Endometrium (tissue), 2 donors: ENCODE results near the gene ZNF593OS.

Experiments
- FAIRE-seq: peaks from 2 replicates; lab custom pipeline; 2012; peaks lifted over from hg19 to GRCh38; lab: Jason Lieb, UNC
- donor health status: control.
- donor health status: control.

The ZNF593OS gene

DNA sequence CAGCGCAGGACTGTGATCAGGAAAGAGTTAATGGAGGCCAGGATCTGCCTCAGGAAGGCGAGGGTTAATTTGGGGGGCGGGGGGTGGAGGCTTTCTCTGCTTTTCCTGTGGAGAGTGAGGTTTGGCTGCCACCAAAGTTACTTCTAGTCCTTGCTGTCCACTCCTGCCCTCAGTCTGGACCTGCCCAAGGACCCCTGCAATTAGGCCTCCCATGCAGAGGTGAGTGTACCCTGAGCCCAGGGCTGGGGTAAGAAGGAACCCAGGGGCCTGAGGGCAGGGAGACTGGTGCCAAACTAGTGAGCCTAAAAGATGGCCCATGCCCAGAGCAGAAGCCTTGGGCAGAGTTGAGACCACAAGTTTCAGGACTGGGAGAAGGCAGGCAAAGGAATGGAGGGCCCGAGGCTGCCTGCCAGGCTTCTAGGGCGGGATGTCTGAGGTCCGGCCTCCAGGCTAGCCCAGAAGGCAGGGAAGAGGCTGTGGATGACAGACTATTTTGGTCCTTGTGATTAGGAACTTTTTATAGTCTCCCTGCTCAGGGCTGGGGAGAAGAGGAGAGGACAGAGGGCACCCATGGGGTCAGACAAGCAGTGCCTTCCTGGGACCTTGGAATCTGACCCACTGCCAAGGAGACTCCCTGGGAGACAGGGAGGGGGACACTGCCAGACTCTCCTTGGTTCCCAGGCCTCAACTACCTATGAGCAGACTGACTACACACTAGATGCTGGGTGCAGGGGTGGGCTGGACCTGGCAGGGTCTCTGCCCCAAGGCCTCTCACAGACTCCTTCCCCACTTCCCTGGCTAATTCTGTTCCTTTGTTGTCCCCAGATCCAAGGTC lies 12.5 kb downstream of the ZNF593OS start, which contains the start of gene FAM110D:
Gene FAM110D (plus strand): TSS at position 172 of the 835 bp plus-strand sequence. CDS start 2,213 bp downstream, outside the sequence.
- no peak for FAIRE-seq

DNA sequence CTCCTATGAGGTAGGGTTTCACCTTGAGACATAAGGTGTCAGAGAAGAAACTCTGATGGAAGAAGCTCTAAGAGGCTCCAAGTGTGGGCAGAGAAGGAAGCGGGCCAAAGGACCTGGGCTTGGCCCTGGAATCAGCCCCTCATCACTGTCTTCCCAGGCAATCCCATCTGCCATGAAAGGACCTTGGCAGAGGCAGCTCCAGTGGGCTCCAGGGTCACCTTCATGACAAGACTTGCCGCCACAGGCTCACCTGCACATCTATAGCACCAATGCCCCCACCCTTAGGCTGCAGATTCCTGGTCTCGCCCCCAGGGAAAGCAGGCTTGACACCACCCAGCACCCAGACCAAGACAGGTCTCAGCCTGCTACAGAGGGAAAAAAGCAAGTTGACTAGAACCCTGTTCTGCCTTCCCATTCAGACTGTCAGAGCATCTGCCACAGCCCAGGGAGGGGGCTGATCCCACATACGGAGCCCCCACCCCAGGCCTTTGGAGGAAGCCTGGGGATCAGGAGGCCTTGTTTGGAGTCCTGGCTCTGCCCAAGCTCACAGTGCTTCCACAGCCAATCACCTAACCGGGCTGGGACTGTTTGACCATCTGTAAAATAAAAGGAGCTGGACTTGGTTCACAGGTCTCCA lies 13.2 kb downstream of the ZNF593OS start:
- no peak for FAIRE-seq

DNA sequence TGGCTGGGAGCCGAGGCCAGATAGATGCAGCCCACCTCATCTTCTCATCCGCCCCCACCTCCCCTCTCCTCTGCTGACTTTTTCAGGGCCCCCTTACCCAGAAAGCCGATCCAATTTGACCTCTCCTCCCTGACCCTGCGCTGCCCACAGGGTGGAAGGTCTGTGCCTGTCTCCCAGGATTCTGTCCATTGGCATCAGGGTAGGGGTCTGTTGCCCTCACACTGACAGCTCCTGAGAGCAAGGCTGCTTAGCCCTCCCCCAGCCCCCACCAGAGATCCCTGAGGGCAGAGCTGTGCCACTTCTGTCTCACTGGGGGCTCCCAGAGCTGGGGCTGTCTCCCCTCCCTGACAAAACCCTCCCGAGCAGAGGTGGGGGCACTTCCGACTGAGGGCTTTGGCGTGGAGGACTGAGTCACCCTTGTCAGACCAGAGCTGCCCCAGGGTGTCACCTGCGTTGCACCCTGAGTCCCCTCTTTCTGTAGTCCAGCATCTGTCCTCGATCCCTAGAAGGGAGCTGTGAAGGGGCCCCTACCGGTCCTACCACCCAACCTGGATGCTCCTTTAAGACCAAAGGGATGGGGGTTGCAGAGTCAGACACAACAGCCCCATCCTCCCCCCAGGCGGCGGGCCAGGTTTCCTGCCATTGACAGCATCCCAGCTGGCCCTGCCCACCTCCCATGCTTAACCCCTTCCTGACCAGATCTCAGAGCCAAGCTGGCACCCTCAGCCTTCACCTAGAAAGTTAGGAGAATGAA lies 15.2 kb downstream of the ZNF593OS start:
- no peak for FAIRE-seq

DNA sequence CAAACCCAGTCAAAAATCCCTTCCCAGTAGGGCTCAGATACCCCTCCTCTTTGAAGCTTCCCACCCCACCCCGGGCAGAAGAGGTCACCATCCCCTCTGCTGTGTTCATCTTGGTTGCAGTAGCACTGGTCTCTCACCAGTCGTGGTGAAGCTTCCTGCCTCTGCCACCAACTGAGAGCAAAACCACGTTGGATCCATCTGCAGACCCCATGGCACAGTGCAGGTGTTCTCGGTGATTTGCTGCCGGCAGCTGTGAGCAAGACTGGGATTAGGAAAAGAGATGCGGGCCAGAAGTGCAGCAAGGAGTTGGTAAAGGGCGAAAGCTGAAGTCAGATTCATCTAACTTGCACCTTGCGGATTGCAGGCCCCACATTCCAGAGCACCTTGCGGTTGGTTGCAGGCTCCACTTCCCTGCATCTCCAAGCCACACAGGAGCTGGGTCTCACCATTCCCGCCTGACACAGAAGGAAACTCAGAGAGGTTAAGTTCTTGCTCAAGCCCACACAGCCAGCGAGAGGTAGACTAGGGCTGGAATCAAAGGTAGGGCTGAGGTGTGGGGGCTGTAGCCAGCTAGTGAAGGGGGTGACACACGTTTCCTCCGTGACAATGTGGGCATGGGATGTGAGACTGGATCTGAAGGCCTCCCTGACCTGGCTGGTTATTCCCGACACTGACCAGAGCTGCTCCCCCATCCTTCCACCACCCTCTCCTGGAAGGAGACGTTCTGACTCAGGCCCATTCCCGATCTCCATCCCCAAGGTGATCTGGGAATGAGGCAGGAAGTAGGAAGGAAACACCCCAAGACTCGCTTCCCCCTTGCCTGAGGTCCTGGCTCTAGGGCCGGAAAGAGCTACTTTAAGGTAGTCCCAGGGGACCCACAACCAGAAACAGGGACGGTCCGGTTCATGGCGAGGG lies 16.0 kb downstream of the ZNF593OS start:
- no peak for FAIRE-seq

DNA sequence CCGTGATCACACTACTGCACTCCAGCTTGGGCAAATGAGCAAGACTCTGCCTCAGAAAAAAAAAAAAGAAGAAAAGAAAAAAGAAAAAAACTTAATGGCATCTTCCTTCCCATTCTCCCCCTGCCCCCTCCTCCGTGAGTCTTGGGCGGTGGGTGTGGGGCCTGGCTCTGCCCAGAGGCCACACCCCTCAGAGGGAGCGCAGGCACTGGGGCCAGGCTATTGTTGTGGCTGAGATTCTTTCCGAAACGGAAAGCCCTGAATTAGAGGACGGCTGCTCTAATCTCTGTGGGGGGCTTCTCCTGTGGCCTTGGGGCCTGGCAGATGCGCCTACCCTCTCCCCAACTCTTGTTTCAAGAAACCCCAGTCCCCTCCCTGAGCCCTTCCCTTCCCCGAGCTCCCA lies 16.9 kb downstream of the ZNF593OS start:
- no peak for FAIRE-seq

DNA sequence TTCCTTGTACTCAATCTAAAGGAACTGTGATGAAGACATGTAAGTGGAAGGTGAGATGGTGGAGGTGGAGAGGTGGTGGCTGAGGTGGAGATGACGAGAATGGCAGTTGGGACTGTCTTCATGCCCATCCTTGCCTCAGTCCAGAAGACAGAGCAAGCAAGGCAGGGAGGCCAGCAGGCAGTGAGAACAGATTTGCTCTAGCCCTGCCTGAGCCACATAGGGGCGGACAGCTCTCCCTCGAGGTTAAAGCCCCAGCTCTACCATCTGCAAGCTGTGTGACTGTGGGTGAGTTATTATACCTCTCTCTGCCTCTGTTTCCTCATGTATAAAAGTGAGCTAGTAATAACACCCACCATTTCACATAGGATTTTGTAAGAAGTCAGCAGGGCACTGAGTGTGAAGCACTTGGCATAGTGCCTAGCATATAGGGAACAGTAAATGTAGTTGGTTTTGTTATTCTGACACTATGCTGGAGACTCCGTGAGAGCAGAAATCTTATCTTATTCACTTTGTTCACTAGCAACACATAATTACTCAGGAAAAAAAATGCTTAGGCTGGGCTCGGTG lies 17.6 kb downstream of the ZNF593OS start:
- FAIRE-seq, result no peak

DNA sequence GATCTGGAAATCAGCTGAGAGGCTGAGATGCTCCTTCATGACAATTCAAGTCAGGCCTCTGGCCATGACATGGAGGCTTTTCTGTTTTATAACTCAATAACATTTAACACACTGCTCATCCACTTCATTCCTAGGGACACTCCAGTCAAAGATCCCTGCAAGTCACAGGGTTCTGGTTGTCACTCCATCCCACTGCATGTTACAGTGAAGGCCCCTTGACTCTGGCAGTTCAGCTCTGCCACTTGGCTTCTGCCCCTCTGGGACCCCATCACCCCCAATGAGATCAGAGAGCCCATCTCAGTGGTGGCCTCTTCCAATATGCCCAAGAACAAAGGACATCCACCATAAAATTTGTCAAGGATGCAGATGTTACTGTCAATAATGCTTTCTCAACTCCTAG lies 22.7 kb downstream of the ZNF593OS start:
- FAIRE-seq, result no peak

DNA sequence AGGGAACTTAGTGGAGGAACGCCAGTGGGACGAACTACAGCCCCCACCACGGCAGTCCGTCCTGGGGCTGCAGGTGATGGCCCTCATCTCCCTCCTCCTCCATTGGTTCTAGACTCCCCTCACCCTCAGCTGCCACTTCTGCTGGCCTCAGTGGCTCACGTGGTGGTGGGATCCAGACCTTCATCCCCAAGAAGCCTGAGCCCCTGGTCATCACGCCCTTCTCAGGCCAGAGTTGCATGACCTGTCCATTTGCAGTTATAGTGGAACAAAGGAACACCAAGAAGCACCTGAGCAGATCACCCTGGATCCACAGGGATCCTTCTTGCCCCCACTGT lies 25.7 kb downstream of the ZNF593OS start:
- FAIRE-seq, result no peak

DNA sequence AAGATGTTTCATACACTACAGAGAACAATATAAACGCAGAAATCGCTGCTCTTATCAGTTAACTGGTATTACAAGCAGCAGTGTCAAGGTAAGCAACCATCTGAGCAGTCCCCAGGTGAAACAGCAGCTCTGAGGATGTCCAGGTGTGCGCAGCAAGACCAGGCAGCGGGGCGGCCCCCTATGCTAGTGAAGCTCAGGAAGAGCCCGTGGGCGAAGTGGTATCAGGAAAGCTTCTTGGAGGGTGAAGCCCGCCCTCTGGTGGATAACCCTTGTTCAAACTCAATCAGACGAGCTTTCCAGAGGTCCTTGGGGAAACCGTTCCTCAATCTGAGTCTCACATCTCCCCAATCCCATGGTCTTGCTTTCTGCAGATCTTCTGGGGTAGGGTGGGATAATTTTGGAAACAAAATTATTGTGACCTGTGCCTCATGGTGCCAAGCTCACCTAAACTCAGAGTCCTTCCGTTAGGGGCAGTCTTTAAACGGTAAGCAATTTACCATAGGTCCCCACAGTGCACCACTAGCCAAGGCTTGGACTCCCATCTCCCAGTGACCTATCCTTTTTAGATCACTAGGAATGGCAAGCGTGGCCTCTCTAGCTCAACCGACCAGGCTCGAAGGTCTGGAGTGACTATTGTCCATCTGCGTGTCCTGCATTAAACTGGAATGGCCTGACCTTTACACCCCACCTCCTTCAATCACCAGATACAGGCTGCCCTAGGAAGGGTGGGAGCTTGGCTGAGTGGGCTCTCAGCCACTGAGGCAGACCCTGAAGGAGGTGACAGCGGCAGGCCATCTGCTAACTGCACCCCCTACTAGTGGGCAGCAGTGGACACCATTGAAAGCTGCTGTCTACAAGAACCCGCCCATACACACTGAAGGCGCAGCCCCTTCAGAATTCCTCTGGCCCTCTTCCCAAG lies 26.3 kb downstream of the ZNF593OS start:
- FAIRE-seq, result no peak

DNA sequence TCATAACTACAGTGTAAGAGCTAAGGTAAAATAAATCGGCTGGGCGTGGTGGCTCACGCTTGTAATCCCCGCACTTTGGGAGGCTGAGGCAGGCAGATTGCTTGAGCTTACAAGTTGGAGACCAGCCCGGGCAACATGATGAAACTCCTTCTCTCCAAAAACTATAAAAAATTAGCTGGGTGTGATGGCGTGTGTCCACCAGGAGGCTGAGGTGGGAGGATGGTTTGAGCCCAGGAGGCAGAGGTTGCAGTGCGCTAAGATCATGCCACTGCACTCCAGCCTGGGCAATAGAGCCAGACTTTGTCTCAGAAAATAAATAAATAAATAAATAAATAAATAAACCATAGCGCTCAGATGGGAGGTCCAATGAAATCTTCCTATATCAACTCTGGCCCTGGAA lies 29.5 kb downstream of the ZNF593OS start:
- no peak for FAIRE-seq

DNA sequence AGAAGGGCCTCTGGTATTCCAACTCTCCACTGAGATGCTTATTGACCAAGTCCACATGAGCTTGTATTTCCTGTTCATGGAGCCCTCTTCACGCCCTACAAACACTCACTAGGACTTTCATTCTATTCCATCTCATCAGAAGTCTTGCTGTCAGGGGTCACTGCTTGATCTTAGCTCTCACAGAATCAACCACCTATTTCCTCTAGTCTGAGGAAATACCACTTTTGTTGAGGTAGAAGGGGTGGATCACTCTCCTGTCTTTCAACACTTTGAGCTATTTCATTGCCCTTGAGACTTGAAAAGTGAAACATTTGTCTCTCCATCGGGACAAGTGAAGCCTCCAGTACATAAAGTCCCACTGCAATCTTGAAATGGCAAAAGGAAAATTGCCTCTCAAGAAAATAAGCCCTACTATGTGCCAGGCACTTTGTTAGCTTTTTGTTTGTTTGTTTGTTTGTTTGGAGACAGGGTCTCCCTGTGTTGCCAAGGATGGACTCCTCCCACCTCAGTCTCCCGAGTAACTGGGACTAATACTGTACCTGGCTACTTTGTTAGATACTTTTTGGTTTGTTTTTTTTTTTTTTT lies 32.6 kb downstream of the ZNF593OS start:
- FAIRE-seq, result no peak

DNA sequence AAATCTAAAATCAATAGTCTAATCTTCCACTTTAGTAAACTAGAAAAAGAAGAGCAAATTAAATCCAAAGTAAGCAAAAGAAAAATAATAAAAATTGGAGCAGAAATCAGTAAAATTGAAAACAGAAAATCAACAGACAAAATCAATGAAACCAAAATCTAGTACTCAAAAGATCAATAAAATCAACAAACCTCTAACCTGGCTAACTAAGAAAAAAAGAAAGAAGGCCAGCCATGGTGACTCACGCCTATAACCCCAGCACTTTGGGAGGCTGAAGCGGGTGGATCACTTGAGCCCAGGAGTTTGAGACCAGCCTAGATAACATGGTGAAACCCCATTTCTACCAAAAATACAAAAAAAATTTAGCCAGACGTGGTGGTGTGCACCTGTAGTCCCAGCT lies 37.2 kb downstream of the ZNF593OS start:
- FAIRE-seq, result no peak

DNA sequence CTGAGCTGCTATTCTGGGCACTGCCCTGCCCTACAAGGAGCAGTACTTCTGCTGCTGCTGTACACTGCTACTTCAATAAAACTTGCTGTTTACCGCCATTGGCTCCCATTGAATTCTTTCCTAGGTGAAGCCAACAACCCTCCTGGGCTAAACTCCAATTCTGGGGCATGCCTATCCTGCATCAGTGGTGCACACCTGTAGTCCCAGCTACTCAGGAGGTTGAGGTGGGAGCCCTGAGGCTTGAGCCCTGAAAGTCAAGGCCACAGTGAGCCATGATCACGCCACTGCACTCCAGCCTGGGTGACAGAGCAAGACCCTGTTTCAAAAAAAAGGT lies 38.8 kb downstream of the ZNF593OS start:
- no peak for FAIRE-seq

DNA sequence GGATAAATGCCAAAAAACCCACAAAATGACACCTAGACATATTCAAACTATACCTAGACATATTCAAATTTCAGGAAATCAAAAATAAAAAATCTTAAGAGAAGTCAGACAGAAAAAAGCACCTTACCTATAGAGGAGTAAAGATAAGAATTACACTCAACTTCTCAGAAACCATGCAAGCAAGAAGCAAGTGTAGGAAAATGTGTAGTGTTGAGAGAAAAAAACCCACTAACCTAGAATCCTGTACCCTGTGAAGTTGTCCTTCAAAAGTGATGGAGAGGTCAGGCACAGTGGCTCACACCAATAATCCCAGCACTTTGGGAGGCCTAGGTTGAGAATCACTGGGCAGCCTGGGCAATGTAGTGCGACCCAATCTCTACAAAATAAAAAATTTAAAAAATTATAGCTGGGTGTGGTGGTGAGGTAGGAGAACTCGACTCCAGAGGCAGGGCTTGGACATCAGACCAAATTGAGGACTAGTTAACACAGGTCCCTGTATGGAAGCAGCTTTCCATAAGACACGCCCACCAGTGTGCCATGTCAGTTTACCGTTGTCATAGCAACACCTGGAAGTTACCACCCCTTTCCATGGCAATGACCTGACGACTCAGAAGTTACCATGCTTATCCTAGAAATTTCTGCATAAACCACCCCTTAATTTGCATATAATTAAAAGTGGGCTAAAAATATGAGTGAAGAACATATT lies 39.4 kb downstream of the ZNF593OS start:
- FAIRE-seq, result no peak

DNA sequence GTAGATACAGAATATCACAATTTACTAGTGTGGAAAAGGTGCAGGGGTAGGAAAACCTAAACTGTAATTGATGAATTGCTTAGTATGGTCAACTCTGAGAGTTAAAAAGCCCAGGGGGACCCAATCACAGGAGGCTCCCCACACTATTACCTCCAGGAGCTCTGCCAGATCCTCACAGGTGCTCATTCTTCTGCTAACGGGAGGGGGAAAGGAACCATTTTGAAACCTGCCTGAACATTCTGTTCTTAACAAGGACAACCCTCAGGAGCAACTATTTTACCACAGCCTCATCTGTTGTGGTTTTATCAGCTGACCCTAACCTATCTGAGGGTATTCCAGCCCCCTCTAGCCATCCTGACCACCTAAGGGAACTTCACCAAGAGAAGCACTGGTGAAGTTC lies 40.9 kb downstream of the ZNF593OS start:
- FAIRE-seq, result no peak

DNA sequence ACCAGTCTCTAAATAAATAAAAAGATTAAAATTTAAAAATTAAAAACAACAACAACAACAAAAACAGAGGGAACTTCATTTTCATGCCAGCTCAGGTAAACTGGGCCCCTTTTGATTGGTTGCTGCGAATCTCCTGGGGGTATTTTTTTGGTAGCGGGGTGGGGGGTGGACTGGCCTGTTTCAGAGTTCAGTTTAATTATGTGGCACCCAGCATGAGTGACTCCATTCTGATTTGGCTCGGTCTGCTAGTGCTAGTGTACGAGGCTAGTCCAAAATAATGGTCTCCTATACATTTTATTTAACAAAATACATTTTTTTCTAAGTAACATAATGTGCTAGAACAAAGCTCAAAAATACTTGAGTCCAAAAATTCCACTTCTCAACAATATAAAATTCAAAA lies 41.9 kb downstream of the ZNF593OS start:
- no peak for FAIRE-seq

DNA sequence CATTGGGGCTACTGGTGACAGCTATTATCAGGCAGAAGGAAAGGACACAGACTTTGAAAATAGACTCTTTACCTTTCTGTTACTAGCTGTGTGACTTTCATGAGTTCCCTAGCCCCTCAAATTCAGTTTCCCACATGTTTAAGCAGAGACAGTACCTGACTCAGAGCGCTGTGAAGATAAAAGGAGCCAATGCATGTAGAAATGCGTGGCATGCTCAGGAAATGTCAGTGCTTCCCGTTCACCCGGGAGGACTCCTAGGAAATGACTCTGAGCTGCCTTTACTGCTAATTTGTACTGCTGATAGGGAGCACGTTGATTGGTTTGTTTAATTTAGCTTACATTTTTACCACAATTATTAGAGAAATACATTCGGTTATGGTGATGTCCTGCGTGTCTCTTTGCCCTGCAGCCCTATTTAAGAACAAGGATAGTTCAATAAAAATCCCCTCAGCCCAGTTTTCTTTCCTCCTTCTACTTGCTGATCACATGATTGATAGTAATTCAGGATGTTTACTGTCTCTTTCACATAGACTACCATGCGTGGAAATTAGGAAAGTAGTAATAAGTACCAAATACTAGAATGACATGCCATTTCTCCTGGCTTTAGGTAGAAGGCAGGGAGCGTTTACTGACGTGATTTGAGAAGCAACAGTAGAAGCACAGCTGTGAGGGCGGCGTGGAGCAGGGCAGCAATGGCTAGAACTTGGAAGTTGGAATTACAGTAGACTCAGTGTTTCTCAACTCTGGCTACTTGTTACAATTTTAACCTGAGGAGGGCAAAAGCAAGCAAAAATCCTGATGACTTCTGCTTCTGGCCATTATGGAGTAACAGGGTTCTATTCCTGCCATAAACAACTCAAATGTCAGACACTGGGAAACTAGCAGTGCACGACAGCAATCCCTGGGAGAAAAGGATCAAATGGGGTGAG lies 44.1 kb downstream of the ZNF593OS start:
- FAIRE-seq, result no peak

DNA sequence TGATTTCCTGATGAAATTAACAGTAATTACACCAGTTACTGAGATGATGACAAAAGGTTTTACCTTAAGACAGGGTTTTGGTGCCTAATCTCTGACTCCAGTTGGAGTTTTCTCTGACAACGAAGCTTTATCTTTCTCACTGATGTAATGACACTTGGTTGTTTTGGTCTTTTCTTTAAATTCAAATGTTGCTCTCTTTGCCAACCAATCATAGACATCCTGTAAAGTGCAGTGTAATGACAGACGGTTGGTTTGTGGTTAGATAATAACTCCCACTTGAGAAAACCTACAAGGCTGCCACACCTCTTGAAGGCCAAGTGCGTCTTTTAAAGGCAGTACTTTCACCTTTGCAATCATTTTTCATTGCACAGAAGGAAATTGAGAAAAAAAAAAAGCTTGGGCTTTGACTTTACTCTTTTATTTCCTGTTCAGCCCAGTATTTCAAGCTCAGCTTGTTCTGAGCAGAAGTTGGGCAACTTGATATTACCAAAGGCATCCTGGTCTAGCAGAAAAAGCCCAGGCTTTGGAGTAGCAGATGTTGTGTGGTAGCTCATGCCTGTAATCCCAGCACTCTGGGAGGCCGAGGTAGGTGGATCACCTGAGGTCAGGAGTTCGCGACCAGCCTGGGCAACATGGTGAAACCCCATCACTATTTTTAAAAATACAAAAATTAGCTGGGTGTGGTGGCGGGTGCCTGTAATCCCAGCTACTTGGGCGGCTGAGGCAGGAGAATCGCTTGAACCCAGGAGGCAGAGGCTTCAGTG lies 45.1 kb downstream of the ZNF593OS start:
- FAIRE-seq, result no peak
